HS-5 (cell line): ENCODE data around the gene MTRF1.

Experiments
- DNase-seq: peaks from one replicate; pipeline ENCODE4 v3.0.0-alpha.2; 2012; ENCODE audit warnings: low read depth

The MTRF1 gene

GRCh38 chr13:41224113-41225110 is 39.0 kb downstream of the MTRF1 start:
- peak; percentile 41 for DNase-seq

- no peak for DNase-seq
Measured at GRCh38 chr13:41222259-41222852, 41.0 kb downstream of the MTRF1 start.

- no peak for DNase-seq
Measured at GRCh38 chr13:41220401-41220800, 43.0 kb downstream of the MTRF1 start.

- DNase-seq: no peak
Measured at GRCh38 chr13:41216160-41216559, 47.2 kb downstream of the MTRF1 start.

- no peak for DNase-seq
Measured at GRCh38 chr13:41213919-41214318, 49.5 kb downstream of the MTRF1 start.

GRCh38 chr13:41213316-41213715 is 50.1 kb downstream of the MTRF1 start:
- no peak for DNase-seq

- no peak for DNase-seq
Measured at GRCh38 chr13:41212881-41213280, 50.5 kb downstream of the MTRF1 start.

GRCh38 chr13:41211062-41211461 is 52.3 kb downstream of the MTRF1 start:
- DNase-seq: no peak

- DNase-seq: no peak
Measured at GRCh38 chr13:41206467-41206866, 56.9 kb downstream of the MTRF1 start.

- DNase-seq: no peak
Measured at GRCh38 chr13:41203810-41204209, 59.6 kb downstream of the MTRF1 start.

- no peak for DNase-seq
Measured at GRCh38 chr13:41200126-41200525, 63.2 kb downstream of the MTRF1 start.

- DNase-seq: no peak
Measured at GRCh38 chr13:41199526-41199925, 63.9 kb downstream of the MTRF1 start.

- no peak for DNase-seq
Measured at GRCh38 chr13:41199079-41199478, 64.3 kb downstream of the MTRF1 start.

GRCh38 chr13:41196620-41197019 is 66.8 kb downstream of the MTRF1 start:
- no peak for DNase-seq

- no peak for DNase-seq
Measured at GRCh38 chr13:41196011-41196410, 67.4 kb downstream of the MTRF1 start.

- DNase-seq: peak; percentile 63
Measured at GRCh38 chr13:41193919-41194824, 69.2 kb downstream of the MTRF1 start, which contains the start of gene KBTBD7. Gene KBTBD7, minus strand, starts transcription at chr13:41194569. Its CDS starts 312 bp downstream, at chr13:41194257.

- no peak for DNase-seq
Measured at GRCh38 chr13:41193469-41193868, 69.9 kb downstream of the MTRF1 start.

- DNase-seq: peak; percentile 38
Measured at GRCh38 chr13:41188584-41188983, 74.8 kb downstream of the MTRF1 start.

GRCh38 chr13:41186481-41186880 is 76.9 kb downstream of the MTRF1 start:
- no peak for DNase-seq

- no peak for DNase-seq
Measured at GRCh38 chr13:41182231-41182630, 81.1 kb downstream of the MTRF1 start.

GRCh38 chr13:41179593-41180250 is 83.7 kb downstream of the MTRF1 start:
- peak; percentile 42 for DNase-seq

- no peak for DNase-seq
Measured at GRCh38 chr13:41178040-41178439, 85.3 kb downstream of the MTRF1 start.
